ENCODE data around the gene CLEC4G.
A peak's percentile ranks its signal among the peaks of the same experiment; 100 is the strongest.

The CLEC4G gene

GRCh38 chr19:7691497-7691896, 40.4 kb downstream of the CLEC4G start:
- DNase-seq: no peak

GRCh38 chr19:7690779-7691258, 41.1 kb downstream of the CLEC4G start:
- no peak for DNase-seq

- DNase-seq: no peak
These were observed 42.7 kb downstream of the CLEC4G start for GRCh38 chr19:7689165-7689564.

GRCh38 chr19:7687177-7687576, 44.7 kb downstream of the CLEC4G start:
- no peak for DNase-seq

GRCh38 chr19:7685546-7686445, 46.1 kb downstream of the CLEC4G start:
- no peak for DNase-seq

- DNase-seq: no peak
These were observed 49.6 kb downstream of the CLEC4G start for GRCh38 chr19:7682175-7682855.

- DNase-seq: peak; percentile 33
These were observed 50.4 kb downstream of the CLEC4G start for GRCh38 chr19:7681340-7682174.

GRCh38 chr19:7680606-7681339, 51.1 kb downstream of the CLEC4G start, which contains the start of gene TRAPPC5:
Gene TRAPPC5 (plus strand): TSS chr19:7680833. CDS start chr19:7682254, 1,421 bp downstream.
- DNase-seq: peak; percentile 71

GRCh38 chr19:7679771-7680605, 51.9 kb downstream of the CLEC4G start:
- DNase-seq: no peak

- DNase-seq: peak; percentile 68
These were observed 52.7 kb downstream of the CLEC4G start for GRCh38 chr19:7678971-7679751.
